ENCODE results near the gene VAMP3. TPM values are rescaled to one million over a fixed set of nuclear protein-coding genes. Genes with fewer than 3 reads are reported as not detected.

VAMP3 gene
- total and polyA plus RNA-seq, 2 experiments from 2014 or later, result 173 to 195 TPM

DNA sequence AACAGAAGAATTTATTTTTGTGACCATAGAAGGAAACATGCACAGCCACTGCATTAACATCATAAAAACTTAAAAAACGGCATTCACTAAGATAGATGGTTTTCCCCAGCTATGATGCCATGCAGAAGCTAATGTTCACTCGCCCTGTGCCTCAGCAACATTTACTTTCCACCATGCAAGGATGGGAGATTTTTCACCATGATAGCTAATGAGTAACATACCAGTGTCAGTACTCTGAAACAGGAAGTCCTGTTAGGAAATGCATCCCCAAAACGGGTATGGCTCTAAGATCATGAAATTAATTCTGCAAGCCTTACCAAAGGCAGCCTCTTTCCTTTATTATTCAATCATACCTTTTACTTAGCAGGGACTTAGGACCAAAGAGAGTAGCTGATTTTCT is 17.5 kb upstream of the VAMP3 start:
- Histone ChIP-seq H3K9me2 (ENCODE audit: insufficient read depth) (no peaks in the 10 kb centered on the region), H4K20me1 (ENCODE audit: insufficient read depth) (no peaks in the 10 kb centered on the region), H3K4me2 (ENCODE audit: unreplicated experiment) (no peak overlapping the region), H3K27ac (no peak overlapping the region), H3K9me3 (ENCODE audit: low read depth) (no peaks in the 10 kb centered on the region), H3F3A (ENCODE audit: insufficient read depth) (no peaks in the 10 kb centered on the region), H3K36me3 (ENCODE audit: low read depth) (no peaks in the 10 kb centered on the region), H3K9ac (no peak overlapping the region), H3K27me3 (replicated peaks; ENCODE audit: insufficient read depth) (no peaks in the 10 kb centered on the region), H2AFZ (no peak overlapping the region), H3K4me1 (ENCODE audit: insufficient read depth) (no peaks in the 10 kb centered on the region), H3K79me2 (ENCODE audit: insufficient read depth) (no peaks in the 10 kb centered on the region), H3K4me3 (no peak overlapping the region)
- WGBS, 2 experiments (ENCODE audit: low coverage in 1 of 2, low lambda C conversion rate in 2 of 2, missing lambda C conversion rate in 2 of 2), result 44 to 45% methylated on average over 3 of the region's 3 CpGs
- no peak for DNase-seq
- in situ Hi-C loops (cut with MboI), result no loop called here
- TF ChIP-seq EZH2phosphoT487 (IDR thresholded peaks at IDR 0.05; ENCODE audit: insufficient read depth, low read depth) (no peak), EZH2 (IDR thresholded peaks at IDR 0.05; ENCODE audit: insufficient read depth, poor library complexity, severe bottlenecking) (no peak)

DNA sequence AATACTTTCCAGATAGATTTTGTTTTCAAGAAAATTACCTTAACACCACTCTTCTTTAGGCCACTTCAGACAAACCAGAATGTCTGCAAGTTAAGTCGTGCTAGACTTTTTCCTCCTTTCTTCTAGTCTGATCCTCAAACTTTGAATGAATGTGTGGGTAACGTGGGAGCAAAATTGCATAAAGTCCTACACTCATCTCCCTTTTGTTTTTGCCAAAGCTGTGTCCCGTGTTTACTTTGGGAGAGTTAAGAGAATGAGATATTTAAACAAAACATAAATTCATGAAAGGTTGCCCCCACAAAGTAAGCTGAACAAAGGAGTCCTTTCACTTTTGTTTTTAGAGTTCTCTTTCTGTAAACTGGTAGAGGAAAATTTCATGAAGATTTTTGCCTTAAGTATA is 16.9 kb upstream of the VAMP3 start:
- WGBS, 2 experiments (ENCODE audit: low coverage in 1 of 2, low lambda C conversion rate in 2 of 2, missing lambda C conversion rate in 2 of 2), result 53 to 55% methylated on average over 3 of the region's 3 CpGs
- Histone ChIP-seq H3K79me2 (ENCODE audit: insufficient read depth) (no peaks in the 10 kb centered on the region), H2AFZ (no peak overlapping the region), H3F3A (ENCODE audit: insufficient read depth) (no peaks in the 10 kb centered on the region), H3K9me2 (ENCODE audit: insufficient read depth) (no peaks in the 10 kb centered on the region), H4K20me1 (ENCODE audit: insufficient read depth) (no peaks in the 10 kb centered on the region), H3K9ac (no peak overlapping the region), H3K36me3 (ENCODE audit: low read depth) (no peaks in the 10 kb centered on the region), H3K27ac (no peak overlapping the region), H3K4me2 (ENCODE audit: unreplicated experiment) (no peak overlapping the region), H3K4me3 (no peak overlapping the region), H3K4me1 (ENCODE audit: insufficient read depth) (no peaks in the 10 kb centered on the region), H3K9me3 (ENCODE audit: low read depth) (no peaks in the 10 kb centered on the region), H3K27me3 (replicated peaks; ENCODE audit: insufficient read depth) (no peaks in the 10 kb centered on the region)
- DNase-seq, result no peak
- in situ Hi-C loops (cut with MboI), result no loop called here
- TF ChIP-seq EZH2 (IDR thresholded peaks at IDR 0.05; ENCODE audit: insufficient read depth, poor library complexity, severe bottlenecking) (no peak), EZH2phosphoT487 (IDR thresholded peaks at IDR 0.05; ENCODE audit: insufficient read depth, low read depth) (no peak)

DNA sequence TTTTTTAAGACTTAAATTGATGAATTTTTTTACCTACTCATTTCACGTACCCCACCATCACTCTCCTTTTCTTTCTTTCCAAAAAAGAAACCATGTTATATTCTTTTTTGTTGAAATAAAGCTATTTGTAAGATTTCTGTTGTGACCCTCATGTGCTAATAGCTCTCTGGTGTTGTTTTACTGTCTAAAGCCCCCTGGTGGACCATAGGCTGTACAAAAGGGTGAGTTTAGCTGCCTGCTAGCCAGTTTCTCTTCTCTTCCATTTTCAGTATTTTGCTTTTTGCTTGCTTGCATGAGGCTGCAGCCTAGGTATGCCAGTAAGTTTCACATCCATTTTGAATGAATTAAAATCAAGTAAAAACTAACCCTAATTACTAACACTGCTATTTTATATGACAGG is 15.6 kb upstream of the VAMP3 start:
- 41 to 42% methylated on average over 1 of the region's 1 CpG for WGBS, 2 experiments (ENCODE audit: low coverage in 1 of 2, low lambda C conversion rate in 2 of 2, missing lambda C conversion rate in 2 of 2)
- no peak overlapping the region for H3K9ac ChIP-seq
- DNase-seq, result peak; percentile 29
- no peaks in the 10 kb centered on the region for H3K27me3 ChIP-seq (replicated peaks; ENCODE audit: insufficient read depth)
- H3K36me3 ChIP-seq (ENCODE audit: low read depth), result no peaks in the 10 kb centered on the region
- H4K20me1 ChIP-seq (ENCODE audit: insufficient read depth), result no peaks in the 10 kb centered on the region
- no peaks in the 10 kb centered on the region for H3K9me2 ChIP-seq (ENCODE audit: insufficient read depth)
- H3K4me1 ChIP-seq (ENCODE audit: insufficient read depth), result no peaks in the 10 kb centered on the region
- no peaks in the 10 kb centered on the region for H3K79me2 ChIP-seq (ENCODE audit: insufficient read depth)
- no peak overlapping the region for H3K27ac ChIP-seq
- H3F3A ChIP-seq (ENCODE audit: insufficient read depth), result no peaks in the 10 kb centered on the region
- no peak overlapping the region for H3K4me2 ChIP-seq (ENCODE audit: unreplicated experiment)
- H2AFZ ChIP-seq, result no peak overlapping the region
- in situ Hi-C loops (cut with MboI), result no loop called here
- H3K4me3 ChIP-seq, result no peak overlapping the region
- no peaks in the 10 kb centered on the region for H3K9me3 ChIP-seq (ENCODE audit: low read depth)
- TF ChIP-seq EZH2 (IDR thresholded peaks at IDR 0.05; ENCODE audit: insufficient read depth, poor library complexity, severe bottlenecking) (no peak), EZH2phosphoT487 (IDR thresholded peaks at IDR 0.05; ENCODE audit: insufficient read depth, low read depth) (no peak)

DNA sequence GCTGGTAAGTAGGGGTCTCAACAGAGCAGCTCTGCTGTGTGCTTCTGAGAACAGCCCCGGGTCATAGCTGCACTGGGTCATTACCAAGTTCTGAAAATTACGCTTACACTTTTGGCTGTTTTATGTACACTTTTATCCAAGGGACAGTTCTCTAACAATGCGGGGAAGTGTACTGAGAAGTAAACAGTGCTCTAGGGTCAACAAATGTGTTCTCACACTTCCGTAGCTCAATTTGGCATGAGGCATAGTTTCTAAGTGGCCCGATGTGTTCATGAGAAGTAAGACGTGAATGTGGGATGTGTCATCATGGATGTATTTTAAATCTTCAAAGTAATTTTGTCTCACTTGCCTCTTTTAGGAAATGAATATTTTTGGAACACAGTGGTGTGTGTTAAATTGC is 10.9 kb upstream of the VAMP3 start:
- WGBS, 2 experiments (ENCODE audit: low coverage in 1 of 2, low lambda C conversion rate in 2 of 2, missing lambda C conversion rate in 2 of 2), result 68 to 71% methylated on average over 6 of the region's 6 CpGs
- Histone ChIP-seq H3K4me3 (no peak overlapping the region), H3K4me1 (ENCODE audit: insufficient read depth) (no peaks in the 10 kb centered on the region), H2AFZ (no peak overlapping the region), H3K27ac (no peak overlapping the region), H3K4me2 (ENCODE audit: unreplicated experiment) (no peak overlapping the region), H3K9me3 (ENCODE audit: low read depth) (no peaks in the 10 kb centered on the region), H3K27me3 (replicated peaks; ENCODE audit: insufficient read depth) (no peaks in the 10 kb centered on the region), H3K9me2 (ENCODE audit: insufficient read depth) (no peaks in the 10 kb centered on the region), H3K79me2 (ENCODE audit: insufficient read depth) (no peaks in the 10 kb centered on the region), H3K9ac (no peak overlapping the region), H3F3A (ENCODE audit: insufficient read depth) (no peaks in the 10 kb centered on the region), H4K20me1 (ENCODE audit: insufficient read depth) (no peaks in the 10 kb centered on the region), H3K36me3 (ENCODE audit: low read depth) (no peaks in the 10 kb centered on the region)
- in situ Hi-C loops (cut with MboI), result no loop called here
- TF ChIP-seq EZH2 (IDR thresholded peaks at IDR 0.05; ENCODE audit: insufficient read depth, poor library complexity, severe bottlenecking), result no peak
- no peak for TF ChIP-seq EZH2phosphoT487 (IDR thresholded peaks at IDR 0.05; ENCODE audit: insufficient read depth, low read depth)
- DNase-seq, result no peak

DNA sequence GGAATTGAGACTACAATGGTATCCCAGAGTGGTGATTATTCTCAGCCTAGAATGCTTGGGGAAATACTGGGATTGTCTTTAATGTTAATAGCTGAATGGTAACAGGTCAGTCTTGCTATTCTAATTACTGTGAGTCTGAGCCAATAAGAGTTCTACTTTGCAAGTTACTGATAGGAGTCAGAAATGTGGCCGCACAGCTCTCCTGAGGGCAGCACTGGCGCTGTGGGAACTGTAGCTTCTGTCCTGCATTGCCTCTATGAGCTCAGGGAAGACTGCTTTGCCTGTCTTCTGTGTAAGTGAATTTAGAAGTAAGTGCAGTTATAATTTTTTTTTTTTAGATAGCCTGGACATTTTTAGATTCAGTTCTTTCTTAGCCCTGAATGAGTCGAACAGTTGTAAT is 10.0 kb upstream of the VAMP3 start:
- no peaks in the 10 kb centered on the region for H3K36me3 ChIP-seq (ENCODE audit: low read depth)
- no peak for TF ChIP-seq EZH2phosphoT487 (IDR thresholded peaks at IDR 0.05; ENCODE audit: insufficient read depth, low read depth)
- TF ChIP-seq EZH2 (IDR thresholded peaks at IDR 0.05; ENCODE audit: insufficient read depth, poor library complexity, severe bottlenecking), result no peak
- no peak overlapping the region for H3K27ac ChIP-seq
- H2AFZ ChIP-seq, result no peak overlapping the region
- H4K20me1 ChIP-seq (ENCODE audit: insufficient read depth), result no peaks in the 10 kb centered on the region
- H3K9ac ChIP-seq, result no peak overlapping the region
- H3K27me3 ChIP-seq (replicated peaks; ENCODE audit: insufficient read depth), result no peaks in the 10 kb centered on the region
- no peaks in the 10 kb centered on the region for H3K79me2 ChIP-seq (ENCODE audit: insufficient read depth)
- WGBS, 2 experiments (ENCODE audit: low coverage in 1 of 2, low lambda C conversion rate in 2 of 2, missing lambda C conversion rate in 2 of 2), result 83 to 85% methylated on average over 3 of the region's 3 CpGs
- no peak for DNase-seq
- no peaks in the 10 kb centered on the region for H3K9me2 ChIP-seq (ENCODE audit: insufficient read depth)
- no peak overlapping the region for H3K4me2 ChIP-seq (ENCODE audit: unreplicated experiment)
- in situ Hi-C loops (cut with MboI), result no loop called here
- no peaks in the 10 kb centered on the region for H3K4me1 ChIP-seq (ENCODE audit: insufficient read depth)
- no peaks in the 10 kb centered on the region for H3F3A ChIP-seq (ENCODE audit: insufficient read depth)
- no peaks in the 10 kb centered on the region for H3K9me3 ChIP-seq (ENCODE audit: low read depth)
- H3K4me3 ChIP-seq, result no peak overlapping the region
